K562 (cell line): ENCODE results near the gene GJA4. TPM values are rescaled to one million over a fixed set of nuclear protein-coding genes. Genes with fewer than 3 reads are reported as not detected.

Experiments
- ATAC-seq: fragments of 200-7000 bp; cut with Tn5 transposase; 3 replicates; pipeline ENCODE4 v1.9.1; 2020; ENCODE audit warnings: moderate library complexity
- BruUV-seq: library from RNA; stranded (reverse); fragments of 400-500 nt; replicated peaks from 2 replicates; lab custom pipeline; 2021; lab: Mats Ljungman, UMichigan
- CTCF ChIA-PET: fragments of 300-600 bp; formaldehyde crosslinking; extraction: SDS; loops from one replicate; lab custom pipeline; 2021; ENCODE audit warnings: low intra/inter-chr PET ratio; lab: Yijun Ruan, JAX
- POLR2A ChIA-PET: fragments of 300-600, 350-650 bp; sonication (Branson Sonifier 250); formaldehyde crosslinking; extraction: SDS; loops from one replicate; lab custom pipeline; 2021; ENCODE audit warnings: antibody characterized with exemption, inconsistent platforms; lab: Yijun Ruan, JAX
- DNase-seq, 4 experiments: peaks; one replicate each; pipeline versions ENCODE4 v3.0.0 to v3.0.0-alpha.2; 2011 to 2018; ENCODE audit warnings: low spot score in 3 of 4, mixed read lengths in 3 of 4; ENCODE audit errors: extremely low read depth in 1 of 4
- FAIRE-seq: peaks from 2 replicates; lab custom pipeline; 2011; peaks lifted over from hg19 to GRCh38; lab: Jason Lieb, UNC
- H2AFZ ChIP-seq: 2 replicates; pipeline ENCODE4 v1.6.0; 2011; ENCODE audit warnings: low read depth, low read length, control low read depth, inconsistent platforms
- H3K27ac ChIP-seq: fragments of 200-600 bp; 3 replicates; pipeline ENCODE4 v1.8.0; 2011; ENCODE audit warnings: low read depth, mild to moderate bottlenecking, control low read depth, inconsistent platforms, low read length, moderate library complexity, mixed read lengths; ENCODE audit errors: extremely low read depth
- H3K27me3 ChIP-seq, 2 experiments: fragments of 300-600 bp in 1 of 2; 2 replicates in 1 of 2; 3 replicates in 1 of 2; pipeline versions ENCODE4 v1.6.0 to v1.8.0; 2011; ENCODE audit warnings: inconsistent platforms in 2 of 2, low read length in 2 of 2, mild to moderate bottlenecking in 1 of 2, mixed read lengths in 1 of 2, moderate library complexity in 1 of 2; ENCODE audit not compliant: control insufficient read depth in 2 of 2, insufficient read depth in 2 of 2
- H3K36me3 ChIP-seq: fragments of 300-600 bp; 3 replicates; pipeline ENCODE4 v1.8.0; 2011; ENCODE audit warnings: mild to moderate bottlenecking, low read length, inconsistent platforms; ENCODE audit not compliant: control insufficient read depth, insufficient read depth
- H3K4me1 ChIP-seq, 2 experiments: fragments of 200-600 bp in 1 of 2; replicated peaks in 1 of 2; 2 replicates in 1 of 2; 3 replicates in 1 of 2; pipeline versions ENCODE4 v1.5.1 to v1.8.0; 2011; ENCODE audit warnings: inconsistent platforms in 2 of 2, low read length in 2 of 2, mild to moderate bottlenecking in 1 of 2, mixed read lengths in 1 of 2, moderate library complexity in 1 of 2; ENCODE audit not compliant: control insufficient read depth in 2 of 2, insufficient read depth in 2 of 2
- H3K4me2 ChIP-seq: 2 replicates; pipeline ENCODE4 v1.6.1; 2011; ENCODE audit warnings: low read length, control low read depth, inconsistent platforms, mixed read lengths; ENCODE audit not compliant: insufficient read depth
- H3K4me3 ChIP-seq: fragments of 200-600 bp; sonication (generic), shearing (Covaris generic); 2 replicates; pipeline ENCODE4 v1.5.1; 2016; ENCODE audit warnings: control low read depth, inconsistent platforms
- H3K79me2 ChIP-seq: fragments of 200-600 bp; 3 replicates; pipeline ENCODE4 v1.8.0; 2011; ENCODE audit warnings: low read length, inconsistent platforms; ENCODE audit not compliant: control insufficient read depth, insufficient read depth
- H3K9ac ChIP-seq, 2 experiments: 2 replicates each; pipeline versions ENCODE4 v1.6.0 to v1.6.1; 2011; ENCODE audit warnings: low read depth in 2 of 2, low read length in 2 of 2, control low read depth in 1 of 2, inconsistent platforms in 1 of 2, mild to moderate bottlenecking in 1 of 2, mixed read lengths in 1 of 2; ENCODE audit not compliant: insufficient read depth in 1 of 2
- H3K9me1 ChIP-seq: one replicate; pipeline ENCODE4 v1.6.0; 2011; ENCODE audit warnings: inconsistent platforms, mild to moderate bottlenecking, low read length, moderate library complexity; ENCODE audit not compliant: control insufficient read depth, insufficient read depth
- H3K9me3 ChIP-seq: replicated peaks from 2 replicates; pipeline ENCODE4 v1.5.1; 2011; ENCODE audit warnings: low read depth, low read length, inconsistent platforms; ENCODE audit not compliant: control insufficient read depth, insufficient read depth
- H4K20me1 ChIP-seq: replicated peaks from 2 replicates; pipeline ENCODE4 v1.6.1; 2011; ENCODE audit warnings: low read length, inconsistent platforms, mixed read lengths; ENCODE audit not compliant: control insufficient read depth, insufficient read depth
- BRF1 ChIP-seq: IDR thresholded peaks from 3 replicates; pipeline ENCODE4 v1.6.1; 2011; ENCODE audit warnings: borderline replicate concordance, mild to moderate bottlenecking; ENCODE audit not compliant: insufficient read length; ENCODE audit errors: extremely low read depth
- C11orf30 ChIP-seq: fragments of 450-650 bp; IDR thresholded peaks from 2 replicates; pipeline ENCODE4 v1.6.1; 2016; ENCODE audit warnings: low read depth, mild to moderate bottlenecking
- CSDE1 ChIP-seq, 2 experiments: fragments of 450-650 bp; IDR thresholded peaks; 2 replicates each; pipeline ENCODE4 v1.6.1; 2016; ENCODE audit warnings: mild to moderate bottlenecking in 1 of 2
- JUNB ChIP-seq: fragments of 450-650 bp; formaldehyde crosslinking; conservative IDR thresholded peaks from 2 replicates; pipeline ENCODE4 v1.4.0; 2020; ENCODE audit warnings: mild to moderate bottlenecking
- MIER1 ChIP-seq: fragments of 450-650 bp; IDR thresholded peaks from 2 replicates; pipeline ENCODE4 v1.6.1; 2016; ENCODE audit warnings: antibody characterized with exemption, mild to moderate bottlenecking, low read depth
- NBN ChIP-seq: fragments of 450-650 bp; IDR thresholded peaks from 2 replicates; pipeline ENCODE4 v1.6.1; 2016; ENCODE audit warnings: low read depth, mild to moderate bottlenecking
- POLR3A ChIP-seq: IDR thresholded peaks from 2 replicates; pipeline ENCODE4 v1.6.1; 2011; ENCODE audit warnings: borderline replicate concordance, mild to moderate bottlenecking, moderate library complexity; ENCODE audit not compliant: insufficient read length, insufficient read depth; ENCODE audit errors: extremely low read depth
- RBM17 ChIP-seq: fragments of 200-400 bp; formaldehyde crosslinking; IDR thresholded peaks from 2 replicates; pipeline ENCODE4 v1.6.1; 2017; ENCODE audit warnings: low read depth, mild to moderate bottlenecking, low read length, borderline replicate concordance
- TEAD1 ChIP-seq, 2 experiments: fragments of 450-650 bp in 1 of 2; sonication (generic) in 1 of 2; formaldehyde crosslinking; IDR thresholded peaks; 2 replicates each; pipeline versions ENCODE4 v1.4.0 to v1.8.0; 2020 to 2022; ENCODE audit warnings: mild to moderate bottlenecking in 2 of 2, missing genetic modification reagents in 1 of 2
- TRIM24 ChIP-seq, 2 experiments: fragments of 450-650 bp; IDR thresholded peaks; 2 replicates each; pipeline ENCODE4 v1.6.1; 2016
- TSC22D4 ChIP-seq: fragments of 450-650 bp; IDR thresholded peaks from 2 replicates; pipeline ENCODE4 v1.6.1; 2016; ENCODE audit warnings: missing genetic modification characterization, missing biosample characterization, control low read depth
- ZKSCAN3 ChIP-seq: fragments of 250-450 bp; sonication (Bioruptor Pico); IDR thresholded peaks from 2 replicates; pipeline ENCODE4 v1.4.0; 2020
- ZNF133 ChIP-seq: fragments of 250-450 bp; sonication (Bioruptor Pico); IDR thresholded peaks from 2 replicates; pipeline ENCODE4 v1.4.0; 2020; ENCODE audit warnings: mild to moderate bottlenecking
- ZNF174 ChIP-seq: fragments of 250-450 bp; sonication (Bioruptor Pico); IDR thresholded peaks from 2 replicates; pipeline ENCODE4 v1.4.0; 2020; ENCODE audit warnings: mild to moderate bottlenecking
- ZNF23 ChIP-seq: fragments of 250-450 bp; sonication (Bioruptor Pico); IDR thresholded peaks from 2 replicates; pipeline ENCODE4 v1.4.0; 2020; ENCODE audit warnings: mild to moderate bottlenecking
- WGBS: fragments of 100-300 bp; shearing (Covaris generic); methylation state at CpG from one replicate; pipeline ENCODE4 v1.1.6; 2016; ENCODE audit warnings: low coverage, mixed read lengths; ENCODE audit not compliant: insufficient coverage; ENCODE audit errors: missing lambda C conversion rate; 5-methylcytosine and 5-hydroxymethylcytosine counted together
- in situ Hi-C: fragments of 300-500 bp; cut with MboI; formaldehyde crosslinking; loops from 4 replicates; pipeline ENCODE4 v1.15.0; 2018; ENCODE audit warnings: inconsistent platforms, mixed read lengths
- intact Hi-C: fragments of 100-400 bp; cut with micrococcal nuclease; formaldehyde crosslinking; loops from 2 replicates; pipeline ENCODE4 v1.14.2; 2022
- polyA plus RNA-seq, 8 experiments: library from polyadenylated mRNA; depleted of rRNA in 4 of 8; stranded (reverse) in 5 of 8; unstranded in 3 of 8; fragments of >200 nt; fragmentation: Nextera tagmentation in 2 of 8; fragmentation: Illumina TruSeq in 1 of 8; extraction: Ambion mirVana in 2 of 8; extraction: Trizol in 1 of 8; gene quantifications; 2 replicates each; pipeline versions ENCODE4 v1.2.1 to v1.2.3, GENCODE V29; 2011 to 2014; ENCODE audit warnings: inconsistent platforms in 1 of 8, missing spikeins in 1 of 8
- total RNA-seq, 7 experiments: library from RNA; depleted of rRNA in 6 of 7; stranded (reverse); fragments of >200 nt in 6 of 7; fragmentation: Illumina TruSeq in 2 of 7; extraction: Trizol in 2 of 7; gene quantifications; 2 replicates each; pipeline versions ENCODE4 v1.2.1 to v1.2.3, GENCODE V29; 2011 to 2021; ENCODE audit warnings: low replicate concordance in 1 of 7
- TF ChIP-seq, protein P1 (sequence below): fragments of 450-650 bp; IDR thresholded peaks from one replicate; pipeline ENCODE4 v1.6.1; 2018; ENCODE audit warnings: mild to moderate bottlenecking, moderate library complexity; ENCODE audit not compliant: partially characterized antibody
- TF ChIP-seq, protein P2 (sequence below): sonication (generic); formaldehyde crosslinking; IDR thresholded peaks from 2 replicates; pipeline ENCODE4 v1.8.1; 2023; ENCODE audit warnings: mild to moderate bottlenecking, missing genetic modification reagents, moderate library complexity

GJA4 gene
- total and polyA plus RNA-seq, 9 of the 15 experiments (the other 6 are each of a cell fraction or from before 2014, with no cell fraction given) = 0.16 to 0.24 TPM; not detected in 7

DNA sequence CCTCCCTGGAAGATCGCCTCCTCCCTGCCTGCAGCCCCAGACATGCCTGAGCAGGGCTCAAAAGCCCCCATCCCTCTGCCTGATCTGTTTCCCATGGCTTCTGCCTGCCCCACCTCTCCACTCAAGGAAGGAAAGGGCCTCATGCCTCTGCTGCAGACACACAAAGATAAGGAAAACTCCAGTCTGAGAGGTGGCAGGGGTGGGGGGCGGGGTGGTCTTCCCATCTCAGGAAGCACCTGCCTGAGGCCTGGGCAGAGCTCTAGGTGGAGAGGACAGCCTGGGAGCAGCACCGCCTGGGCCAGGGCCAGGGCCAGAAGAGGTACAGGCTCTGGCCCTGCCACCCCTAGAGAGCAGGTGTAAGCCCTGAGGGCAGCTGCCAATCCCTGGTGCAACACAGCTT is 15.9 kb upstream of the GJA4 start:
- 0% methylated on average over 2 of the region's 3 CpGs for WGBS
- no peak for FAIRE-seq
- no peak for DNase-seq
- intact Hi-C loops = no loop called here
- Histone ChIP-seq H3K27ac (no peak overlapping the region), H3K27me3 (peaks cover 50 to 53% of the 10 kb centered on the region in 2 experiments), H3K9me1 (no peaks in the 10 kb centered on the region), H3K4me1 (peaks cover 0 to 10% of the 10 kb centered on the region in 2 experiments; a peak in 1 of 5 replicates), H3K4me2 (no peak overlapping the region), H2AFZ (no peak overlapping the region), H3K9ac (no peak overlapping the region), H3K36me3 (no peaks in the 10 kb centered on the region), H3K9me3 (no peaks in the 10 kb centered on the region), H3K79me2 (no peaks in the 10 kb centered on the region), H3K4me3 (no peak overlapping the region), H4K20me1 (0 out of 2 replicates have a peak, but pooled peaks cover 3% of the 10 kb centered on the region)
- ChIA-PET POLR2A (no interaction called here), CTCF (no interaction called here)
- no peak for ATAC-seq
- no TSS peak for BruUV-seq
- in situ Hi-C loops = no loop called here
- TF ChIP-seq CSDE1 (IDR thresholded peaks at IDR 0.05) (no peak), ZNF174 (no peak), C11orf30 (no peak), ZNF23 (CRISPR knock-in tag) (no peak), MIER1 (no peak), NBN (no peak), TRIM24 (IDR thresholded peaks at IDR 0.05) (no peak), RBM17 (no peak), POLR3A (no peak), BRF1 (no peak), TSC22D4 (tag) (no peak), ZKSCAN3 (CRISPR knock-in tag) (no peak), JUNB (CRISPR knock-in tag) (no peak), TEAD1 (CRISPR knock-in tag; IDR thresholded peaks at IDR 0.05) (no peak), ZNF133 (CRISPR knock-in tag) (no peak)
- TF ChIP-seq, protein P1, sequence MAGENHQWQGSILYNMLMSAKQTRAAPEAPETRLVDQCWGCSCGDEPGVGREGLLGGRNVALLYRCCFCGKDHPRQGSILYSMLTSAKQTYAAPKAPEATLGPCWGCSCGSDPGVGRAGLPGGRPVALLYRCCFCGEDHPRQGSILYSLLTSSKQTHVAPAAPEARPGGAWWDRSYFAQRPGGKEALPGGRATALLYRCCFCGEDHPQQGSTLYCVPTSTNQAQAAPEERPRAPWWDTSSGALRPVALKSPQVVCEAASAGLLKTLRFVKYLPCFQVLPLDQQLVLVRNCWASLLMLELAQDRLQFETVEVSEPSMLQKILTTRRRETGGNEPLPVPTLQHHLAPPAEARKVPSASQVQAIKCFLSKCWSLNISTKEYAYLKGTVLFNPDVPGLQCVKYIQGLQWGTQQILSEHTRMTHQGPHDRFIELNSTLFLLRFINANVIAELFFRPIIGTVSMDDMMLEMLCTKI = no peak
- TF ChIP-seq, protein P2, sequence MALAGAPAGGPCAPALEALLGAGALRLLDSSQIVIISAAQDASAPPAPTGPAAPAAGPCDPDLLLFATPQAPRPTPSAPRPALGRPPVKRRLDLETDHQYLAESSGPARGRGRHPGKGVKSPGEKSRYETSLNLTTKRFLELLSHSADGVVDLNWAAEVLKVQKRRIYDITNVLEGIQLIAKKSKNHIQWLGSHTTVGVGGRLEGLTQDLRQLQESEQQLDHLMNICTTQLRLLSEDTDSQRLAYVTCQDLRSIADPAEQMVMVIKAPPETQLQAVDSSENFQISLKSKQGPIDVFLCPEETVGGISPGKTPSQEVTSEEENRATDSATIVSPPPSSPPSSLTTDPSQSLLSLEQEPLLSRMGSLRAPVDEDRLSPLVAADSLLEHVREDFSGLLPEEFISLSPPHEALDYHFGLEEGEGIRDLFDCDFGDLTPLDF (CRISPR knock-in tag) = no peak
